HepG2 (cell line): Measurements from ENCODE around the gene MRPL50. TPM values are rescaled to one million over a fixed set of nuclear protein-coding genes. Genes with fewer than 3 reads are reported as not detected.

Source experiments
- BCL6 ChIP-seq: IDR thresholded peaks from 2 replicates; pipeline ENCODE4 v1.6.1; 2016; ENCODE audit warnings: missing genetic modification reagents, missing compliant biosample characterization
- BRCA1 ChIP-seq: sonication (generic); formaldehyde crosslinking; IDR thresholded peaks from 2 replicates; pipeline ENCODE4 v1.4.0; 2020; ENCODE audit warnings: missing genetic modification reagents
- CSRNP2 ChIP-seq: sonication (generic); formaldehyde crosslinking; conservative IDR thresholded peaks from 2 replicates; pipeline ENCODE4 v1.8.0; 2022; ENCODE audit warnings: low read depth, missing genetic modification reagents
- ELF1 ChIP-seq: sonication (generic); formaldehyde crosslinking; IDR thresholded peaks from 2 replicates; pipeline ENCODE4 v1.4.0; 2020; ENCODE audit warnings: missing genetic modification reagents
- ELF3 ChIP-seq: IDR thresholded peaks from 2 replicates; pipeline ENCODE4 v1.6.1; 2016; ENCODE audit warnings: missing genetic modification reagents, missing compliant biosample characterization
- GABPA ChIP-seq, 2 experiments: IDR thresholded peaks; 2 replicates each; pipeline ENCODE4 v1.6.1; 2011 to 2016; ENCODE audit warnings: low read depth in 2 of 2, low read length in 1 of 2, missing biosample characterization in 1 of 2, missing genetic modification characterization in 1 of 2
- GFI1 ChIP-seq: sonication (generic); formaldehyde crosslinking; IDR thresholded peaks from 2 replicates; pipeline ENCODE4 v1.5.0; 2020; ENCODE audit warnings: missing genetic modification reagents, mild to moderate bottlenecking, borderline replicate concordance
- HDAC2 ChIP-seq: sonication (generic); formaldehyde crosslinking; IDR thresholded peaks from 2 replicates; pipeline ENCODE4 v1.4.0; 2020; ENCODE audit warnings: missing genetic modification reagents
- HOXA5 ChIP-seq: sonication (generic); formaldehyde crosslinking; IDR thresholded peaks from 2 replicates; pipeline ENCODE4 v1.4.0; 2020; ENCODE audit warnings: missing genetic modification reagents
- ISX ChIP-seq: sonication (generic); formaldehyde crosslinking; conservative IDR thresholded peaks from 2 replicates; pipeline ENCODE4 v1.5.0; 2020; ENCODE audit warnings: missing genetic modification reagents
- MATR3 ChIP-seq: sonication (generic); formaldehyde crosslinking; IDR thresholded peaks from 2 replicates; pipeline ENCODE4 v1.4.0; 2020; ENCODE audit warnings: missing genetic modification reagents
- MEF2D ChIP-seq: sonication (generic); formaldehyde crosslinking; IDR thresholded peaks from 2 replicates; pipeline ENCODE4 v1.5.1; 2020; ENCODE audit warnings: mild to moderate bottlenecking, missing genetic modification reagents
- MLLT10 ChIP-seq: sonication (generic); formaldehyde crosslinking; IDR thresholded peaks from 2 replicates; pipeline ENCODE4 v1.4.0; 2020; ENCODE audit warnings: missing genetic modification reagents
- NCOA1 ChIP-seq: sonication (generic); formaldehyde crosslinking; IDR thresholded peaks from 2 replicates; pipeline ENCODE4 v1.9.0; 2021; ENCODE audit warnings: missing genetic modification reagents
- POGZ ChIP-seq: sonication (generic); formaldehyde crosslinking; IDR thresholded peaks from 2 replicates; pipeline ENCODE4 v1.4.0; 2020; ENCODE audit warnings: mild to moderate bottlenecking, missing genetic modification reagents
- SOX13 ChIP-seq, 3 experiments: fragments of 450-650 bp in 1 of 3; sonication (generic) in 1 of 3; formaldehyde crosslinking in 1 of 3; IDR thresholded peaks in 2 of 3; conservative IDR thresholded peaks in 1 of 3; 2 replicates each; pipeline versions ENCODE4 v1.5.0 to v1.6.1; 2016 to 2020; ENCODE audit warnings: antibody characterized with exemption in 1 of 3, mild to moderate bottlenecking in 1 of 3, missing compliant biosample characterization in 1 of 3, missing genetic modification reagents in 1 of 3, moderate library complexity in 1 of 3
- SPEN ChIP-seq: sonication (generic); formaldehyde crosslinking; IDR thresholded peaks from 2 replicates; pipeline ENCODE4 v1.5.1; 2020; ENCODE audit warnings: low read depth, mild to moderate bottlenecking, missing genetic modification reagents
- ZFAT ChIP-seq: sonication (generic); formaldehyde crosslinking; conservative IDR thresholded peaks from 2 replicates; pipeline ENCODE4 v1.8.1; 2023; ENCODE audit warnings: missing genetic modification reagents, inconsistent platforms
- ZNF230 ChIP-seq: sonication (generic); formaldehyde crosslinking; IDR thresholded peaks from 2 replicates; pipeline ENCODE4 v1.4.0; 2020; ENCODE audit warnings: mild to moderate bottlenecking, missing genetic modification reagents
- ZNF501 ChIP-seq: sonication (generic); formaldehyde crosslinking; IDR thresholded peaks from 2 replicates; pipeline ENCODE4 v1.5.1; 2020; ENCODE audit warnings: mild to moderate bottlenecking, moderate library complexity, missing genetic modification reagents
- ZNF570 ChIP-seq: sonication (generic); formaldehyde crosslinking; IDR thresholded peaks from 2 replicates; pipeline ENCODE4 v1.4.0; 2020; ENCODE audit warnings: mild to moderate bottlenecking, missing genetic modification reagents, borderline replicate concordance
- polyA plus RNA-seq, 8 experiments: library from polyadenylated mRNA; depleted of rRNA in 3 of 8; stranded (reverse) in 7 of 8; unstranded in 1 of 8; fragments of >200 nt; fragmentation: Illumina TruSeq in 4 of 8; extraction: Trizol in 4 of 8; gene quantifications; 2 replicates each; pipeline versions ENCODE4 v1.2.1 to v1.2.3, GENCODE V29; 2011 to 2016; ENCODE audit warnings: low read depth in 4 of 8, missing spikeins in 1 of 8, mixed read lengths in 1 of 8; ENCODE audit not compliant: insufficient read depth in 1 of 8
- total RNA-seq, 5 experiments: library from RNA; depleted of rRNA; stranded (reverse); fragments of >200 nt; fragmentation: Illumina TruSeq; extraction: Trizol; gene quantifications; 2 replicates each; pipeline ENCODE4 v1.2.3, GENCODE V29; 2016; ENCODE audit warnings: low read depth in 1 of 5
- TF ChIP-seq, protein P1 (sequence below): sonication (generic); formaldehyde crosslinking; IDR thresholded peaks from 2 replicates; pipeline ENCODE4 v1.8.0; 2022; ENCODE audit warnings: missing genetic modification reagents, mild to moderate bottlenecking, borderline replicate concordance
- TF ChIP-seq, protein P2 (sequence below): sonication (generic); formaldehyde crosslinking; IDR thresholded peaks from 2 replicates; pipeline ENCODE4 v1.5.0; 2020; ENCODE audit warnings: mild to moderate bottlenecking, missing genetic modification reagents, moderate library complexity

The MRPL50 gene
- total and polyA plus RNA-seq, 2 of the 13 experiments (the other 11 are each of a cell fraction or from before 2014, with no cell fraction given), result 37.1 to 70.0 TPM

DNA sequence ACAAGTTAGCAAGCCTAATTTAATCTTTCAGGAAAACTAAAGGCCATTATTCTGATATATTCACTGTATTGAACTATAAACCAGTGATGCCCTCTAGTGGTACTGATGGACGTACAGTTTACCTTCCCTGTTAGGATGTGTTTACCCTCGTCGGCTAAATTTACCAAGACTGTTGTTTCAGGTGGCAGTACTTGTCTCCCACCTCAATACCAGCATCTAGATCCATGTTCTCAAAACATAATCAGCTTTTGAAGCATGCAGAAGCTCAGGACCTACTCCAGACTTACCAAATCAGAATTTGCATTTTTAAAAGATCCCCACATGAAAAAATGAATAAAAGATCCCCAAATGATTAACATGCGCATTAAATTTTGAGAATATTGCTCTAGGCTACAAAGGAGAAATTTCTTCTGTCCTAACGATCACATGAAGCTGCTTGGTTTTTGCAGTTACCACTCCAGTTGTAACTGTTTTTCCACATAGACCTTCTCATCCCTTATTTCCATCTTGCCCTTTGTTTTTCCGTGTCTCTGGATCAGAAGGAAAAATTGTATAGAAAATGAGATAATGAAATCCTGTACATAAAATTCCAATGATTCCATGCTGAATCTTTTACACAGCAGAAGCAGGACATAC is 10.4 kb downstream of the MRPL50 start (continued):
- TF ChIP-seq GFI1 (CRISPR knock-in tag) (0 out of 2 replicates have a peak, but pooled peaks have one; percentile 2), NCOA1 (CRISPR knock-in tag) (no peak), ISX (no peak), ELF1 (no peak), MEF2D (CRISPR knock-in tag) (no peak), ZNF570 (CRISPR knock-in tag) (no peak), ZNF501 (CRISPR knock-in tag) (no peak), MLLT10 (CRISPR knock-in tag) (no peak), MATR3 (CRISPR knock-in tag) (no peak), BCL6 (peak; percentile 41; the same call in 1 of the 2 replicates), ELF3 (no peak; the same call in 1 of the 2 replicates), BRCA1 (CRISPR knock-in tag) (0 out of 2 replicates have a peak, but pooled peaks have one; percentile 81), SOX13 (IDR thresholded peaks at IDR 0.05) (no peak), SOX13 (CRISPR knock-in tag; conservative IDR thresholded peaks at IDR 0.05 in 1 of 2, IDR thresholded peaks at IDR 0.05 in 1 of 2) (peak in 1 of 2 experiments; percentile 66; a peak in 2 of 4 replicates), SPEN (no peak), HOXA5 (CRISPR knock-in tag) (peak; percentile 46; the same call in 1 of the 2 replicates), POGZ (CRISPR knock-in tag) (peak; percentile 27; the same call in 1 of the 2 replicates), GABPA (IDR thresholded peaks at IDR 0.05; ENCODE audit: low read depth, low read length) (no peak), GABPA (CRISPR knock-in tag; IDR thresholded peaks at IDR 0.05; ENCODE audit: low read depth) (peak; percentile 35; the same call in 1 of the 2 replicates), ZFAT (CRISPR knock-in tag) (no peak), HDAC2 (CRISPR knock-in tag) (peak; percentile 49; the same call in 1 of the 2 replicates), ZNF230 (CRISPR knock-in tag) (no peak), CSRNP2 (CRISPR knock-in tag) (no peak)
- TF ChIP-seq, protein P1, sequence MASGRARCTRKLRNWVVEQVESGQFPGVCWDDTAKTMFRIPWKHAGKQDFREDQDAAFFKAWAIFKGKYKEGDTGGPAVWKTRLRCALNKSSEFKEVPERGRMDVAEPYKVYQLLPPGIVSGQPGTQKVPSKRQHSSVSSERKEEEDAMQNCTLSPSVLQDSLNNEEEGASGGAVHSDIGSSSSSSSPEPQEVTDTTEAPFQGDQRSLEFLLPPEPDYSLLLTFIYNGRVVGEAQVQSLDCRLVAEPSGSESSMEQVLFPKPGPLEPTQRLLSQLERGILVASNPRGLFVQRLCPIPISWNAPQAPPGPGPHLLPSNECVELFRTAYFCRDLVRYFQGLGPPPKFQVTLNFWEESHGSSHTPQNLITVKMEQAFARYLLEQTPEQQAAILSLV (CRISPR knock-in tag), result no peak
- TF ChIP-seq, protein P2, sequence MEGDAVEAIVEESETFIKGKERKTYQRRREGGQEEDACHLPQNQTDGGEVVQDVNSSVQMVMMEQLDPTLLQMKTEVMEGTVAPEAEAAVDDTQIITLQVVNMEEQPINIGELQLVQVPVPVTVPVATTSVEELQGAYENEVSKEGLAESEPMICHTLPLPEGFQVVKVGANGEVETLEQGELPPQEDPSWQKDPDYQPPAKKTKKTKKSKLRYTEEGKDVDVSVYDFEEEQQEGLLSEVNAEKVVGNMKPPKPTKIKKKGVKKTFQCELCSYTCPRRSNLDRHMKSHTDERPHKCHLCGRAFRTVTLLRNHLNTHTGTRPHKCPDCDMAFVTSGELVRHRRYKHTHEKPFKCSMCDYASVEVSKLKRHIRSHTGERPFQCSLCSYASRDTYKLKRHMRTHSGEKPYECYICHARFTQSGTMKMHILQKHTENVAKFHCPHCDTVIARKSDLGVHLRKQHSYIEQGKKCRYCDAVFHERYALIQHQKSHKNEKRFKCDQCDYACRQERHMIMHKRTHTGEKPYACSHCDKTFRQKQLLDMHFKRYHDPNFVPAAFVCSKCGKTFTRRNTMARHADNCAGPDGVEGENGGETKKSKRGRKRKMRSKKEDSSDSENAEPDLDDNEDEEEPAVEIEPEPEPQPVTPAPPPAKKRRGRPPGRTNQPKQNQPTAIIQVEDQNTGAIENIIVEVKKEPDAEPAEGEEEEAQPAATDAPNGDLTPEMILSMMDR (CRISPR knock-in tag), result peak; percentile 88
